A673 (cell line): ENCODE measurements around the gene PALM2AKAP2.

Experiments
- CTCF ChIP-seq: fragments of 300-800, 200-600 bp; sonication (generic); conservative IDR thresholded peaks from 2 replicates; pipeline ENCODE4 v1.5.1; 2017; ENCODE audit warnings: low read depth, mild to moderate bottlenecking, antibody characterized with exemption, low read length, moderate library complexity, mixed read lengths
- EZH2 ChIP-seq: fragments of 200-600 bp; sonication (generic); IDR thresholded peaks from 2 replicates; pipeline ENCODE4 v1.6.1; 2017; ENCODE audit warnings: borderline replicate concordance, low read depth, mild to moderate bottlenecking, mixed read lengths, antibody characterized with exemption, low read length; ENCODE audit not compliant: poor library complexity, severe bottlenecking

- TF ChIP-seq CTCF = no peak
- no peak for TF ChIP-seq EZH2
Observed at GRCh38 chr9:109739760-109740159, 40.2 kb upstream of the PALM2AKAP2 start.
